Activated CD4-positive, alpha-beta T cell treated with anti-CD3 and anti-CD28 coated beads for 24 hours (primary cell): ENCODE results near the gene LAMC3.

Experiments
- DNase-seq, 2 donors: peaks; one replicate each; pipeline ENCODE4 v3.0.0-alpha.2; 2020; ENCODE audit warnings: low read depth in 2 of 2

Gene LAMC3

DNA sequence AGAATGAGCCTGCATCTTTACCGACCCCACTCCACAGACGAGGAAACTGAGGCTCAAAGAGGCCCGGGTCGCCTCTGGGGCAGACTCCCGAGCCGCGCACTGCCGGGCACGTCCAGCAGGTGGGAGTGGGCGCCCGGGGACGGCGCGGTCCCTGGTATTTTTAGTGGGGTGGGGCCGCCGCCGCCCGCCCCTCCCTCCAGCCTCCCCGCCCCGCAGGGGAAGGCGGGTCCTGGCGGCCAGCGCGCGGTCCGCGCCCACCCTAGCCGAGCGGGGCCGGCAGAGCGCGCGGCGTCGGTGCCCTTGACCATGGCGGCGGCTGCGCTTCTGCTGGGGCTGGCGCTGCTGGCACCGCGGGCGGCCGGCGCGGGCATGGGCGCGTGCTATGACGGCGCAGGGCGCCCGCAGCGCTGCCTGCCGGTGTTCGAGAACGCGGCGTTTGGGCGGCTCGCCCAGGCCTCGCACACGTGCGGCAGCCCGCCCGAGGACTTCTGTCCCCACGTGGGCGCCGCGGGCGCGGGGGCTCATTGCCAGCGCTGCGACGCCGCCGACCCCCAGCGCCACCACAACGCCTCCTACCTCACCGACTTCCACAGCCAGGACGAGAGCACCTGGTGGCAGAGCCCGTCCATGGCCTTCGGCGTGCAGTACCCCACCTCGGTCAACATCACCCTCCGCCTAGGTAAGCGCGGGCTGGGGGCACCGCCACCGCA lies at the start of gene LAMC3:
Gene LAMC3 (plus strand): TSS at position 266 of the 710 bp plus-strand sequence. CDS start 41 bp downstream, at position 307.
- no peak for DNase-seq

DNA sequence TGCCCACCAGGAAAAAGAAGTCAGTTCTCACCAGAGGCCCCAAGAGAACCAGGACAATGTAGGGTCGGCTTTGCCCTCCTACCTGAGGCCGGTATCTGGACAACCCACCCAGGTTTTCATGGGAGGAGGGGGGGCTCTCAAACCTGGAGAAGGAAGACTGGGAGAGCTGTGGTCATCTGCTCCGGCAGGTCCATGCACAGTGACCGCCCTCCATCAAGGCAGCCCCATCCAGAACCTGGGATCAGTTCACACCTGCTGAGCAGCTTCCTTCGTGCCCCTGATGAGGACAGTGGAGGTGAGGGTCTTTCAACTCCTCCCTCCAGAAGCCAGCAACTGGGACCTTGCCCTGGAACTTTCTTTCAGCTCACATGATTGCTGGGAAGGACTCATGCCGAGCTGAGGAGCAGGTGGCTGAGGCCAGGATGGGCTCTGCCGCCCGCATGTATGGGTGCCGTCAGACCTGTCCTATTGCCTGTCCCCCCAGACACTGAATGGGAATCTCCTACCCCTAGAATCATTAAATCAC lies 49.1 kb upstream of the LAMC3 start:
- no peak for DNase-seq

DNA sequence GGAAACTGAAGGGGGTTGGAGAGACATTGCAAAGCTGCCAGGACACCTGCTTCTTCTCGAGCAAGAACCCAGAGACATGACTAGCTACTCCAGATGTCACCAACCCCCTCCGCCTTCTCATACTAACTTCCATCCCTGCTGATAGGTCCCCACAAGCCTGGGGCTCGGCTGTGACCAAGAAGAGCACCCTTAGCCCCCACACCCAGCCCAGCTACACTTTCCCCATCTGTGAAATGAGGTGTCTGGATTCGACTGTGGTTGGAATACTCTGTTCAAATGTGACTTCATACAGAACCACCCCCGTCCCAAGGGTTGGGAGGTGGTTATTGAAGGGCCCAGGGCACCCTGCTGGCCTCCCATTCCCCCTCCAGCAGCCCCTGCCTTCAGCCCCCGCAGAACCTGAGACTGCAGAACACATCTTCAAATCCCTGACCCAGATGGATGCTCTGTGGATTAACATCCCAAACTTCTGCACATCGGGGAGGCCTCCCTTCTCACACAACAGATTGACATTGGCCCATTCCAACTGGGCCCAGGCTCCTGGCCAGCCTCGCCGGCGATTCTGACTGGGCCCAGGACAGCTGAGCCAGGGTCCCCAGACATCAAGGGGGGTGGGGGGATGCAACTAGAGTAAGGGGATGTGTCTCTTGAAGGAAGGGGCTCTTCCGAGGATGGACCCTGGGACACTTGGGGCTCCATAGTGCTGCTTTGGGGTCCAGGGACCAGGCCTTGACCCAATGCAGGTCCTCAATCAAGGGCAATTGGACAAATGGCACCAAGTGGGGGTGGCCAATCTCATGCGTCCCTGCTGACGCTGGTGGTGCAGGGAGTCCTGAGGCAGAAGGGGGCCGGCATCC lies 48.2 kb upstream of the LAMC3 start:
- no peak for DNase-seq

DNA sequence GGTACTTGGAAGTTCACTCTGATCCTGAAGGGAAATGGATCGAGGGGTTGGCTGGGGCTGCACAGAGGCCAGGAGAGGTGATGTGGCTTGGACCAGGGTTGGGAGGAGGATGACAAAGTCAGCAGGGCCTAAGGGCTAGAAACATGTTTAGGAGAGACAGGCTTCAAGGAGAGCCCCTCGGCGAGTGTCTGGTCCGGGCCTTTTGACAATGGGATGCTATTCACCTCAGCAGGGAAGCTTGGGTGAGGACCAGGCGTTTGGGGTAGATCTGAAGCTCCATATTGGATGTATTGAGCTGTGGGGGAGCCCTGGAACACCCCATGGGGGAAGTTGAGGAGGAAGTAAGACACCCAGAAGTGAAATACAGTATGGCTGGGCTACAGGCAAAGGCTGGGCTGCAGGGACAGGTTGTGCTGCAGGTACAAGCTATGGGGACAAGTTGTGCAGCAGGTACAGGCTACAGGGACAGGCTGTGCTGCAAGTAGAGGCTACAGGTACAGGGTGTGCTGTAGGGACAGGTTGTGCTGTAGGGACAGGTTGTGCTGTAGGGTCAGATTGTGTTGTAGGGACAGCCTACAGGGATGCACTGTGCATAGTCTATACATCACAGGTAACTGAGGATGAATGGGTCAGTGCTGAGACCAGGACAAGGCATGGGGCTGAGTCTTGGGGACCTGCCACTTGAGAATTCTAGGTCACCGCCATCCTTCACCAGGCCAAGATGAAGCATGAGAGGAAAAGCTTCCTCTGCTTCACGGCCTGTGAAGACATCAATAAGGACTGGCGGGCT lies 47.3 kb upstream of the LAMC3 start:
- DNase-seq, result no peak

DNA sequence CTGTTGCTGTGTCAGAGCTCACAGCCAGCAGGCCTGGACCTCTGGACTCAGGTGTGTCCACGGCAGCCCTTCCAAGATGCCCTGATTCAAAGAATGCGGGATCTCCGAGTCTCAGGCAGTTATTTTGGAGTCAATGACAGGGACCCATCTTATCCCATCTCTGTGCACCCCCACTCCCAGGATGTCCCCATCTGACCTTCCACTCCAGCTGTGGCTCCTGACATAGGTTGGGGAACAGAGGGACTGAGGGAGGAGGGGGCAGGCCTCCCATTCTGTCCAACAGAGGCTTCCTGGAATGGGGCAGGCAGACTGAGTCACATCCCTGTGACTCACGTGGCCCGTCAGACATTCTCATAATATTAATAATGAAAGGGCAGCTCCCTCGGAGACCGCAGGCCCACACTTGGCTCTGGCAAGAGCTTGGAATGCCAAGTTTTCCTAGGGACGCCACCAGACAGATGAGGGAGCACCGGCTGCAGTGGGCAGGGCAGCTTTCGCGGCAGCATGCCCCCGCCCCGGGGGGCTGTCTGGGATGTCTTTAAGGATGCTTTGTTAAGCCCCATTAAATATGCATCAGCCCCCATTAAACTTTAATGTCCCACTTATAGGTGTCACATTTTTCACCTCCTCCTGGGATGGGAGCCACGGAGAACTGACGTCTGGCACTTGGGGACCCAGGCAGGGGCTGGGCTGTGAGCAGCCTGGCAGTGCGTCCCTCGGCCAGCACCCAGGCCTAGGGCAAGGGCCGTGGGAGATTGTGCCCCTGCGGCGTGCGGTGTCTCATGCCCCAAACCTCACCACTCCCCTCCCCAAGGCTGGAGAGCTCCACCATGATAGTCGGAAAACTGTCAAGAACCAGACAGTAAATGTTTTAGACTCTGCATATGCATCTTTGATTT lies 46.3 kb upstream of the LAMC3 start:
- no peak for DNase-seq

DNA sequence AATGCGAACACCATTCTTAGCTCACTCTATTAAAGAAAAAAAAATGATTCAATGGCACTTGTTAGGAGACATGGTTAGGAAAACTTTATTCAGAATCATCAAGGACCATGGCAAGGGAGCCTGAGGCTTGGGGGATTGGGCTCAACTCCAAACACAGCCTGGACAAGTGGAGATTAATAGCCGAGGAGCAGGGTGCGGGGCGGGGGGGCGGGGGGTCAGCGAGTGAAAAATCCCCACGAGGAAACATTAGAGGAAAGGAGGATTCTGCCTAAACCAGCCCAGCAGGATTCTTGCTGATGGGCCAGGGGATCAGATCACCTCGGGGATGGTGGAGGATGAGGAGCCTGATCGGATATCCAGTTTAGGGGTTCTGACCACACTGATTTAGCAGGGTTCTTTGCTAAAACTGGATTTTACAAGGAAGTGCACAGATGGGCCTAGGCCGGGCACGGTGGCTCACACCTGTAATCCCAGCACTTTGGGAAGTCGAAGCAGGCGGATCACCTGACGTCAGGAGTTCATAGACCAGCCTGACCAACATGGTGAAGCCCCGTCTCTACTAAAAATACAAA lies 45.6 kb upstream of the LAMC3 start:
- no peak for DNase-seq

DNA sequence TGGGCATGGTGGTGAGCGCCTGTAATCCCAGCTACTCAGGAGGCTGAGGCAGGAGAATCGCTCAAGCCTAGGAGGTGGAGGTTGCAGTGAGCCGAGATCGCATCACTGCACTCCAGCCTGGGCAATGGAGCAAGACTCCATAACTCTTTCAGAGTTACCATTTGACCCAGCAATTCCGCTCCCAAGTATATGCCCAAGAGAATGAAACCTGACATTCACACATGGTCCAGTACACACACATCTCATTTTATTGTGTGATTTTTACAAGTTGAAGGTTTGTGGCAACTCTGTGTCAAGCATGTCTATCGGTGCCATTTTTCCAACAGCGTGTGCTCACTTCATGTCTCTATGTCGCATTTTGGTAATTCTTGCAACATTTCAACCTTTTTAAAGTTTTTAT lies 45.1 kb upstream of the LAMC3 start:
- no peak for DNase-seq

DNA sequence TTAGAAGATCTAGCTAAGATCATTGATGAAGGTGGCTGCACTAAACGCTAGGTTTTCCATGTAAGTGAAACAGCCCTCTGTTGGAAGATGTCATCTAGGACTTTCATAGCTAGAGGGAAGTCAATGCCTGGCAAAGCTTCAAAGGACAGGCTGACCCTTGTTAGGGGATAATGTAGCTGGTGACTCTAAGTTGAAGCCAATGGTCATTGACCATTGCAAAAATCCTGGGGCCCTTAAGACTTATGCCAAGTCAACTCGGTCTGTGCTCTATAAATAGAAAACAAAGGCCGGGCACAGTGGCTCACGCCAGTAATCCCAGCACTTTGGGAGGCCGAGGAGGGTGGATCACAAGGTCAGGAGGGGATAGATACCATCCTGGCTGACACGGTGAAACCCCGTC lies 43.3 kb upstream of the LAMC3 start:
- no peak for DNase-seq

DNA sequence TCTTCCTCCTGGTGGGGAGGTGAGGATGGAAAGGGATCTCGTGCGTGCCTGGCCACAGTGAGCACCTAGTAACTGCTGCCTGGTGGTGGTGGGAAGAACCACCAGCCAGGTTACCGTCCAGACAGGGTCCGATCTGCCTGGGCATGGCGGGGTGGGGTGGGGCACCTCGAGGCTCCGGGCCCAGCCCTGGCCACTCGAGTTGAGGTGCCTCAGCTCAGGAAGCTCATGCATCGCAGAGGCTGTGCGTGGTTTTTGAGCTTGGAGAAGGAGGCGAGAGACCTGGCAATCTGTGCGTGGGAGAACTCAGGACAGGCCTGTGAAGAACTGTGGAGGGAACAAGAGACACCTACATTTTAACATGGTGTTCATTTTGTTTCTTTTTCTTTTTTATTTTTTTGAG lies 38.9 kb upstream of the LAMC3 start:
- DNase-seq, result no peak

DNA sequence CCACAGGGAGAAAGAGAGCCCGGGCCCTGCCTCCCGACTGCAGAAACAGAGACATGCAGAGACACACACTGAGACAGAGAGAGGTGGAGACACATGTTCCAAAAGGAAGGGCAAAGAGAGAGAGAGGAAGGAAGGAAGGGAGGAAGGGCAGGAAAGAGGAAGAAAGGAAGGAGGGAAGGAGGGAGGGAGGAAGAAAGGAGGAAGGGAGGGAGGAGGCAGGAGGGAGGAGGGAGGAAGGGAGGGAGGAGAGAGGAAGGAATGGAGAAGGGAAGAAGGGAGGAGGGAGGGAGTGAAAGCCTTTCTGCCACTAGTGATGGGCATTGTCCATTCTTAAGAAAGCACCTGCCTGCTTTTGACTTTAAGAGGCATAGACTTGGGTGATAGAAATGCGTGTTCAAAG lies 38.1 kb upstream of the LAMC3 start:
- DNase-seq, result no peak

DNA sequence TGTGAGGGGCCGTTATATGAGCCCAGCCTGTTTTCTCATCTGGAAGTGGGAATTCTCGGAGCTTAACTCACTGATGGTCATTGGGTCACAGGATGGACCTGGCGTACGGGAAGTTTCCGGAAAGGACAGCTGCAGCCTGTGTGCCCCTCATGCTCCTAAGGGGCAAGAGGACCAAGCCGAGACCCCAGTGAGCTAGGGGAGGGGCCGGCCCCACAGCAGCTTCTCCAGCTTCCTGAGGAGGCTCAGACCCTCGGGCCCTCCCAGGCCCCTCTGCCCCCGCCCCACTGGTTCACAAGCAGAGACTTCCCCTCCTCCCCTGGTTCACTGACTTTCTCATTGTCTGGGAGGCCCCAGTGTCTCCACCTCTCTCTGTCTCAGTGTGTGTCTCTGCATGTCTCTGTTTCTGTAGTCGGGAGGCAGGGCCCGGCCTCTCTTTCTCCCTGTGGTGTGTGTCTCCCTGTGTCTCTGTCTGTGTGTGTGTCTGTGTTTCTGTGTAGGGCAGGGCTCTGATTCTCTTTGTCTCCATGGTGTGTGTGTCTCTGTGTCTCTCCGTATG lies 37.6 kb upstream of the LAMC3 start:
- DNase-seq, result no peak

DNA sequence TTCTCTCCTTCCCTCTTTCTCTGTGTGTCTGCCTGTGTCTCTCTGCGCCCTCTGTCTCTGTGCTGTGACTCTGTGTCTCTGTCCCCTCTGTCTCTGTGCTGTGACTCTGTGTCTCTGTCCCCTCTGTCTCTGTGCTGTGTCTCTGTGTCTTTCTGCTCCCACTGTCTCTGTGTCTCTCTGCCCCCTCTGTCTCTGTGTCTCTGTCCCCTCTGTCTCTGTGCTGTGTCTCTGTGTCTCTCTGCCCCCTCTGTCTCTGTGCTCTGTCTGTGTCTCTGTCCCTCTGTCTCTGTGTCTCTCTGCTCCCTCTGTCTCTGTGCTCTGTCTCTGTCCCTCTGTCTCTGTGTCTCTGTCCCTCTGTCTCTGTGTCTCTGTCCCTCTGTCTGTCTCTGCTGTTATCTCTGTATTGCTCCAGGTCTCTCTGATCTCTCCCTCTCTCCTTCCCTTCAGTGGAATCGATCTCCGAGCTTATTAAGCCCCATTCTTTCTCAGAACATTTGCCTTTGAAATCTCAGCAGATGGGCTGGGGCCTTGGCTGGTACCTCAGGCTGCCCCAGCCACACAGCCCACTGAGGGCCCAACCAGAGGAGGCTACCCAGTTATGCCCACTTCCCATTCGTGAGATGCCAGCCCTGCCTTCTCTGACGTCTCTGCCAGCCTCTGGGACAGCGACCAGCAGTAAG lies 36.6 kb upstream of the LAMC3 start:
- no peak for DNase-seq

DNA sequence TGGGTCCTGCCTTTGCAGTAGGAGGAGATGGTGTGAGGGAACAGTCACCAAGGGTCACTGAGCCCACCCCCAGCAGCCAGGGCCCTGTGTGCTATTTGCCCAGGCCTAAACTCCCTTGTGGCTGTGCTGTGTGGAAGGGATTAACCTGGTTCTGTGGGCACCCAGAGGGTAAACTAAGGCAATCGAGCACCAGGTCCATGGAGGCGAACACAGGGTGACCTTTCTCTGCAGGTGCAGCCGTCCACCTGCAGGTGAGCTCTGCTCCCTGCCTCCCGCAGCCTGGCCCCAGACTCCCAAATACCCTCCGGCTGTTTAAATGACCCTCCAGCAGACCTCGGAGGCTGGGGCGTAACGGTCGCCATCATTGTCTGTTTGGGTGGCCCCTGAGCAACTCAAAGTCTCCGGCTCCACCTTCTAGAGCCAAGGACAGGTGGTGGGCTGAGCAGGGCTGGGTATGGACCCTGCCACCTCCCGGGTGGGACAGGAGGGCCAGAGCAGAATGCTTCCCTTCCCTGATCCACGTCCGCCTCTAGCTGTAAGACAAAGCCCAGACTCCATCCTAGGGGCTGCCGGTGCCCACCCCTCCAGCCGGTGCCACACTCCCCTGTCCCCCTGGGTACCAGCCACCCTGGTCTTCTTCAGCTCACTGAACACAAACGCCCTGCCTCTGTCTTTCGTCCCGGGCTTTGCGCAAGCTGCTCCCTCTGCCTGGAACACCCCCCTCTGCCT lies 35.9 kb upstream of the LAMC3 start:
- DNase-seq, result no peak

DNA sequence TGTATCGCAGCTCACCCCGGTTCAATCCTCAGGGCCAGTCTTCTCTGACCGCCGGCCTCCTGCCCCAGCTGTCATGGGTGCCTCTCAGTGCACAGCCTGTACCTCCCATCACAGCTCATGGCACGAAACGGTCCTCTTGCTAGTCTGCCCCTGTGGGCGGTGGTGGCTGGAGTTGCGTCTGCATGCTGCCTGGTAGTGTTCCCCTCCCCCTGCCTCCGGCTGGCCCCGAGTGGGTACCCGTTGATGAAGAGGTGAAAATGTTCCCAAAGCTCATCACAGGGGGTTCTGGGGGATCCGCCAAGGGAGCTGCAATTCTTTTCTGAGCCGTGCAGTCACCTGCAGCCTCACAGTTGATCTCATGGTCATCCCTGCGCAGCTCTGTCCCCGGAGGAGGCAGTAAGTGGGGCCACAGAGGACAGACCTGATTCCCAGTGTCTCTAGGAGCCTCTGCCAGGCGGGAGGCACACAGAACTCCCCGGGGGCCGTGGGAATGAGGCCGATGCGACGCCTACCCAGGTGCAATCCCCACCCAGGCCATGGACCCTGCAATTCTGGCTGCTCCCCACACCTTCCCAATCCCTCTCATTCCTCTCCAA lies 35.2 kb upstream of the LAMC3 start:
- no peak for DNase-seq

DNA sequence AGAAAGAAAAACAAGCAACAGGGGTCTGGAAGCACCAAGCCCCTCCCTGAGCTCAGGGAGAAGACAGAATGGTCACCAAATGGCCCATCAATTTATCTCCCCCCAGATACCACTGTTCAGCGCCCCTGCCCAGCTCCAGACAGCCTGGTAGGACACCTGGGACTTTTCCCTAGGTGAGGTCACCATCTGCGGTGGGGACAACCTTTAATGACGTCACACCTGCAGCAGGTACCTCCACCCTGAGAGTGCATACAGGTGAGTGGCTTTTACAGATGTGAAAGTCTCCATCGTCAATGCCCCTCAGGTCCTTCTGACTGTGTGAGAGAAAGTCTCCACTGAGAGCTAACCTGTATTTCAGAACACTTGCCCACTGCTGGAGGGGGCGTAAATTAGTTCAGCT lies 34.3 kb upstream of the LAMC3 start:
- DNase-seq, result no peak

DNA sequence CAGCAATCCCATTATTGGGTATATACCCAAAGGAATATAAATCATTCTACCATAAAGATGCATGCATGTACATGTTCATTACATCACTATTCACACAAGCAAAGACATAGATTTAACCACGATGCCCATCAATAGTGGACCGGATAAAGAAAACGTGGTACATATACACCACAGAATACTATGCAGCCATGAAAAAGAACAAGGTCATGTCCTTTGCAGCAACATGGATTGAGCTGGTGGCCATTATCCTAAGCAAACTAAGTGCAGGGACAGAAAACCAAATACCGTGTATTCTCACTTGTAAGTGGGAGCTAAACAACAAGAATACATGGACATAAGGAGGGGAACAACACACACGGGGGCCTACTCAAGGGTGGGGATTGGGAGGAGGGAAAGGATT lies 33.8 kb upstream of the LAMC3 start:
- no peak for DNase-seq

DNA sequence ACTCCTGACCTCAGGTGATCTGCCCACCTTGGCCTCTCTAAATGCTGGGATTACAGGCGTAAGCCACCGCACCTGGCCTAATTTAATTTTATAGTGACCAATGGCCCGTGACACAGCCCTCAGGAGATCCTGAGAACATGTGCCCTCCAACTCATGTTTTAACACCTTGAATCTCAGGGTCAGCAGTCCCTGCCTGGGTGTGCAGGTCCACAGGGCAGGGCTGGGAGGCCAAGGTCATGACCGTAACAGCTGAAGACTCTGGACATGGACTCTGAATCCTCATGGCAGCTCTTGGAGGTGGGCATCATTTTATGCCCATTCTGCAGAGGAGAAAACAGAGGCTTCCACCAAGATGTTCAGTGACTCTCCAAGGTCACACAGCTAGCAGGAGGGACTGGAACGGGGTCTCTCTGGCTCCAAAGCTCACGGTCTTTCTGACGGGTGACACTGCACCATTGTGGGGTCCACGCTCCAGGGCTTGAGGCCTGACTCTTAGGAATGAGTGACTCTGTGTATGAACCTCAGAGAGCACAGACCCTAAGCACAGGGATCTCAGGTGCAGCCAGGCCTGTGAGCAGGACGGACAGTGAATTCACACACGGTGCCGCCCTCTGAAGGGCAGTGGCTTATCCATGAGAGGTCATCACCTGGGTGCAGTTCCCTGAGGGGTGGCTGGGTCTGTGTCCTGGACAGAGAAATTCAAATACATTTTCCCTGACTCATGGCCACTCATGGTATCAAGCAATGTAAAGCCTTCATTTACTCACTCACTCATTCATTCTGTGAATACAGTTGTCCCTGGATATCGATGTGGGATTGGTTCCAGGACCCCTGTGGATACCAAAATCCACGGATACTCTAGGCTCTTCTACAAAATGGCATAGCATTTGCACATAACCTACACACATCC lies 32.8 kb upstream of the LAMC3 start:
- DNase-seq, result no peak

DNA sequence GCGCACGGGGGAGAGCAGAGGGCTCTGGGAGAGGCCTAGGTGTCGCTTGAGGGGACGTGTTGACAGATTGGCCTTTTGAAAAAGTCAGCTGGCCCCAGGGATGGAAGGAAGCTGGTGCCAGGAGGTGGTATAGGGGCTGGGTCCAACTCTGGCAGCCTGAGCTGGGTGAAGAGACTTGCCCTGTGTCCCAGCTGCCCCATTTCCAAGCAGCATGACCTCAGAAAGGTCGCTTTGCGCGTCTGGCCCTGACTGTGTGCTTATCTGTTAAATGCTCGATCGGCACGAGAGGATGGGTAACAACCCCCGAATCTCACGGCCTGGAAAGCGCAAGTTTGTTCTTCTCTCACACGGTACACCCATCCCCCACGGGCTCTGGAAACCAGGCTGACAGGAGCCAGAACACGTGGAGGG lies 31.2 kb upstream of the LAMC3 start:
- no peak for DNase-seq
